GM18951 (cell line): ENCODE measurements around the gene HOXC10.

Source experiments
- POLR2A ChIP-seq: IDR thresholded peaks from 4 replicates; pipeline ENCODE4 v1.6.1; 2011; ENCODE audit warnings: mild to moderate bottlenecking; ENCODE audit not compliant: insufficient read length, insufficient read depth; ENCODE audit errors: extremely low read depth
- in situ Hi-C: fragments of 300-500 bp; cut with MboI; formaldehyde crosslinking; loops from one replicate; pipeline ENCODE4 v1.12.0; 2022; ENCODE audit warnings: low sequenced_read_pairs, mixed read lengths, inconsistent platforms; ENCODE audit not compliant: unreplicated experiment

The HOXC10 gene

GRCh38 chr12:53965281-53966084 lies 19.5 kb upstream of the HOXC10 start:
- no peak for TF ChIP-seq POLR2A
- in situ Hi-C loops = no loop called here

GRCh38 chr12:53966085-53966384 lies 18.9 kb upstream of the HOXC10 start:
- in situ Hi-C loops = no loop called here
- TF ChIP-seq POLR2A = no peak

DNA sequence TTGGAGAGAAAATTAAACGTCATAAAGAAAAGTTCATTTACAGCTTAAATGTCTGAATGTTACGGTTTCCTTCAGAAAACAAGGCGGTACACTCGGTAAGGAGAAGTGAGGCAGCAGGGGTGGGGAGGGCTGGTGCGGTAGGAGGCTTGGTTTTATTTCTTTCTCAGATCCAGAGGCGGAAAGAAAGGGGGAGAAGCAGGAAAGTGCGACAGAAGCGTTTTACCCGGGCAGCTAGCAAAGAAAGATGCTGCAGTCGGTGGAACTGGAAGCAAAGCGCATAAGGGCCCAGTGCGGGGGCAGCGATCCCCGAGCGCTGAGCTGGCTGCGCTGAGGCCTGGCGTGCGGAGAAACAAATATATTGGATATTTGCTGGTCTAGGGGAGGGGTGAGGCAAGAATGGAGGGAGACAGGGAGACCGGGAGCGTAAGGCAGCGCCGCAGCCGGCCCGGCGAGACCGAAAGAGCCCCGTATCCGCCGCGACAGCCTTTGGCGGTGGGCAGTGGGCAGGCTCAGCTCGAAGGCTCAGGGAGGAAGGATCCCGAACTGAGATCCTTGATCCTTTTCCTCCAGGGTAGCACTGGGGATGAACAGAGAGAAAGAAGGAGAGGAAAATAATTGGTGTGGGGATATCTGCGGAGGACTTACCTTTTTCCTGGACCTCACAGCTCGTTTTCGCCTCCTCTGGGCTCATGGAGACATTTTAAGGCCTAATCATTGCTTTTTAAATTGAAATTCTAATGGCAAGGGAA lies 18.4 kb upstream of the HOXC10 start:
- in situ Hi-C loops = no loop called here
- TF ChIP-seq POLR2A = no peak

DNA sequence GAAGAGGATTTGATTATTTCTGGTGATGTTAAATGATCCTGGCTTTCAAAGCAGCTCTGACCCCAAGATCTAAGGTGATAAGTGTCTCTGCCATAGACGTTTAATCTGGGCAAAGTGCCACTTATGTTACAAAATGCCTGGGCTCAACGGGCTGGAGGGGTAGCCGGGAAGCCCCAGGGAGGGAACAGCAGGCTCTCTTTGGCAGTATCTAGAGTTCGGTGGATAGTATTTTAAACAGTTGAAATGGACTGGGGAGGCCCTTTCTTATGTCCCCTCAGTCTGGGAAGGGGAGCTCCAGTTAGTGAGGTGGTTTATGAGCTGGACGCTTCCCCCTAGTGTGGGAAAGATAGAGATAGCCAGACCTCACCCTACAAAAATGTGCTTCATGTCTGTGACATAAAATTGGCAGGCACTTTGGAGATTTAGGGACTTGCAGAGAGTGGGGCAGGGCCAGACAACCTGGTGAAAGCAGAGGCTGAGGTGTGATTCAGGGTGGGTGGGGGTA lies 17.5 kb upstream of the HOXC10 start:
- in situ Hi-C loops = no loop called here

GRCh38 chr12:53968214-53969127 lies 16.5 kb upstream of the HOXC10 start:
- in situ Hi-C loops = no loop called here

More for the DNA sequence above, 17.5 kb upstream of the HOXC10 start:
- TF ChIP-seq POLR2A = no peak

DNA sequence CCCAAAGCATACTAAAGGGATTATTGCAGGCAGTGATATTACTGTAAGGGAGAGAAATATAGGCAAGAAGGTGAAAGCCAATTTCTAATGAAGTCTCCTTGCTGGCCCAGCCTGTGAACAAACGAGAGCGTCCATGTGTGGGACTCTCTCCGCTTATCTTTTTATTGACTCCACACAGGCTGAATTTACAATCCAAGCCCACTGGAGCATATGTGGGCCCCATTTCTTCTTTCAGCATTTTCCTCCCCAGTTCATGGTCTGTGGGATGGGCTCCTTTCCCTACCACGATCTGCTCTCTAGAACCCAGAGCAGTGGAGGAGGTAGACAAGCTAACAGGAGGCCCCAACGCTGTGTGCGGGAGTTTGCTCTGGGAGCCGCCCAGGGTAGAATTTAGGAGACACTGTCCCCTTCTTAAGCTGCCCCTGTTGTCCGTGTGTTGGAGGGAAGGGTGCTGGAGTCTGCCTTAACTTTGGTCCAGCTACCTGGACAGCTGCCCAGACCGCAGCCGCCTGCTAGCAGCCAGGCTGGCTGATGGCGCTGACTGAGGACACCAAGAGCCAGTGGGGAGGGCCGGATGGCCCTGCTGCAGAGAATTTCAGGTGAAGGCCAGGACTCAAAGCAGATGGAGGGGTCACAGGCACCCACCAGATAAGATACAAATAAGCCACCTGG lies 15.2 kb upstream of the HOXC10 start:
- in situ Hi-C loops = no loop called here
- TF ChIP-seq POLR2A = no peak

More at GRCh38 chr12:53968214-53969127, 16.5 kb upstream of the HOXC10 start:
- TF ChIP-seq POLR2A = no peak

DNA sequence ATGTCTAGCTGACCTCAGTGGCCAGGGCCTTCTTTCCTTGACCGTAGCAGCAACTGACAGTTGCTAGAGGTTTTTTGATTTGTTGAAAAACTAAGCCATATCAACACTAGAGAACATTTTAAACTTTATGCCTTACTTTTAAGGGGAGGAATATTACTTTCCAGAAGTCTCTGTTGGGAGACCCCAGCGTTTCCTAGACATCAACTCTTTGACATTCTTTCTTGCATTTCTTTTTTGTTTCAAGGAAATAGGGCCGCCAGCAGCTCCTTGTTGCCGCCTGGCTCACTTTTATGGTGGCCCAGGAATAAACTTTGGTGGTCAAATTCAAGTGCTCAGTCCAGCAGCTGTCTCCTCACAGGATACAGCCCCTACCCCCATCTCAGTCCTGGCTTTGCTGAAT lies 14.5 kb upstream of the HOXC10 start:
- TF ChIP-seq POLR2A = no peak
- in situ Hi-C loops = no loop called here

GRCh38 chr12:53971129-53971528 lies 13.8 kb upstream of the HOXC10 start:
- in situ Hi-C loops = no loop called here
- no peak for TF ChIP-seq POLR2A

- TF ChIP-seq POLR2A = no peak
- in situ Hi-C loops = no loop called here
Observed at GRCh38 chr12:53971686-53972085, 13.3 kb upstream of the HOXC10 start.

DNA sequence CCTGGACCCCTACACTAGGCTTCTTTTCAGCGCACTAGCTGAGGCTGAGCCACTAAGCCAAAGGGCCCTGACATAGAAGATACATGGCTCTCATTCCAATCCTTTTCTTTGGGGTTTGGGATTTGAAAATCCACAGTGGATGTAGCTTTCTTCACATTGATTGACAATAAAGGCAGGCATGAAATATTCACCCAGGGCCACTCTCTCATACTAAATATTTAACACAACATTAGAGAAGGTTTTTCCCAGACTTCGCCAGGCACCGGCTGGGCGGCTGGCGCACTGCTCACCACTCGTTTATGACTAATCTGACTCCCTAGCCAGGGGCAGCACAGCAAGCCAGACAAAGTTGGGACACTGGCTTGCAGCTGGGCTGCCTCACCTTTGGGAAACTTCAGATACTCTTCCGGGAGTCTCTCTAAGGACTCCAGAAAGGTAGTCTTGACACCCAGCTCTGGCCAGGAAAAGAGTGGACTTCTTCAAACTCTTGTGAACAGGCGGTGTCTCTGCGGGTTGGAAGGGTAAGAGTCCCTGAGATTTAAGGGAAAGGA lies 12.7 kb upstream of the HOXC10 start:
- in situ Hi-C loops = no loop called here

DNA sequence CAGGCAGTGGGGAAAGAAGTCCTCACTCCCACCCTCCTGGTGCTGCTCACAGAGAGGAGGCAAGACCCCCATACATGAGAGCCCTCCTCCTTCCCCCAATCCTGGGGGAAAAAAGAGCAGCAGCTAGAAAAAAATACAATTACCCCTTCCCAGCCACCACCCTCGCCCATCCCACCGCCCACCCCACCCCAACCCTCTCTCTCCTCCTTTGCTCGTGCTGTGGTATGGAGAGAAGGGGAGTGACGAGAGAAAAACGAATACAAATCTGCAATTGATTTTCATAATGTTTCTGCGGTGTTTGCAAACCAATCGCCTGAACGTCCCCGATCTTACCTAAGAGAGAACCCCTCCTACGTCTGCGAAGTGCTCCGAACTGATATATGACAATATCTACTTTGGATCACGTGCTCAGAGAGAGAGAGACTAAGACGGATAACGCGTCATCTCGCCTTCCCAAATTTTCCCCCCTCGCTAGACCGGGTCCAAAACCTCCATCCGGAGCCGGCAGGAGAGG lies 12.2 kb upstream of the HOXC10 start, which contains the start of gene HOXC11:
Gene HOXC11, plus strand, starts transcription at position 405 of the 514 bp plus-strand sequence. CDS start 116 bp downstream, outside the sequence.
- no peak for TF ChIP-seq POLR2A
- in situ Hi-C loops = no loop called here

More for the DNA sequence above, 12.7 kb upstream of the HOXC10 start:
- TF ChIP-seq POLR2A = no peak
